Tibial artery (tissue), 4 donors: ENCODE results near the gene ACTG2.

Source experiments
- DNase-seq, 2 donors: peaks; one replicate each; pipeline ENCODE4 v3.0.0-alpha.2; 2019
- H3K27ac ChIP-seq, 2 donors: fragments of 200-600 bp; sonication (generic) in 1 of 2; 1 replicate in 1 of 2; 2 replicates in 1 of 2; pipeline ENCODE4 v1.5.1; 2018 to 2019; ENCODE audit warnings: mild to moderate bottlenecking in 1 of 2
- H3K27me3 ChIP-seq, 2 donors: fragments of 200-600 bp; sonication (generic) in 1 of 2; one replicate each; pipeline versions ENCODE4 v1.5.1 to v1.6.0; 2016 to 2019
- H3K36me3 ChIP-seq, 3 donors: fragments of 200-600 bp; sonication (generic) in 2 of 3; one replicate each; pipeline ENCODE4 v1.5.1; 2016 to 2019; ENCODE audit warnings: mild to moderate bottlenecking in 2 of 3
- H3K4me1 ChIP-seq, 4 donors: fragments of 200-600 bp; sonication (generic) in 2 of 4; 1 replicate in 3 of 4; 2 replicates in 1 of 4; pipeline ENCODE4 v1.5.1; 2016 to 2019
- H3K4me3 ChIP-seq, 2 donors: fragments of 200-600 bp; sonication (generic) in 1 of 2; 1 replicate in 1 of 2; 2 replicates in 1 of 2; pipeline ENCODE4 v1.5.1; 2018 to 2019; ENCODE audit warnings: mild to moderate bottlenecking in 2 of 2
- H3K9me3 ChIP-seq, 3 donors: fragments of 200-600 bp; sonication (generic) in 1 of 3; one replicate each; pipeline ENCODE4 v1.5.1; 2016 to 2019
- intact Hi-C: fragments of 100-400 bp; cut with DNase I; formaldehyde crosslinking; loops from one replicate; pipeline ENCODE4 v1.15.0; 2023; ENCODE audit warnings: low total_unique reads
- TF ChIP-seq, protein P1 (sequence below), 2 experiments: fragments of 200-600 bp in 1 of 2; fragments of 450-650 bp in 1 of 2; IDR thresholded peaks; one replicate each; pipeline ENCODE4 v1.5.1; 2017 to 2019; ENCODE audit warnings: antibody characterized with exemption in 2 of 2, mild to moderate bottlenecking in 1 of 2, moderate library complexity in 1 of 2

Gene ACTG2

DNA sequence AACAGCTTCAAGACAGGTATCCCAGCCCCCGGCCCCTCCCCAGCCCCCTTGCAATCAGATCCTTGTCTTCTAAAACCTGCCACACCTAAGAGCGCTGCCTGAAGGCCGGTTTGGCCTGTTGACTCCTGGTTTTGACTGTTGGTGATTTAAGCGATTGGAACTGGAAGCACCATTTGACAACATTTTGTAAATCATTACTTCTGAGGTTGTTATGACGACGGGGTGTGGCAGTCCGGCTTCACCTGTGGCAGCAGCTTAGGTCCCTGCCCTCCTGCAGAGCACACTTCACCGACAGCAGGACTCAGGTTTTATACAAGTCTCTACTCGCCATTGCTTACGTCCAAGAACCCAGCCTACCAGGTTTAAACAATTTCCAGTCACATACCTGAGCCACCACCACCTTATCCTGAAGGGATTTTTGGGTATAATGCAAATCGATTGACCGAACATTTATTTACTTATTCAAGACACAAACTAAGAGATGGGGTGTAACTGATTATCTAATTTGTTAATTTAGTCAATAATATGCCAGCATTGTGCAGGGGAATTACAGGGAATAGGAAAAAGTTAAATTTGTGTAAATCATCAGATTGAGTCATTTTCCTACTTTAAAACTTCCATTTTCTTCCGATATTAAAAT is 33.2 kb downstream of the ACTG2 start:
- intact Hi-C loops, result loop anchor here (5.0 to 10.0 kb wide), 2 partner anchors 76 to 101 kb away; partner anchors contain the start of gene STAMBP
- Histone ChIP-seq H3K9me3 (no peaks in the 10 kb centered on the region), H3K36me3 (no peaks in the 10 kb centered on the region), H3K27me3 (no peaks in the 10 kb centered on the region), H3K27ac (peak overlapping the region; percentile 93 to 95), H3K4me1 (peaks cover 0 to 40% (median 29%) of the 10 kb centered on the region in 4 donors), H3K4me3 (peak overlapping the region; percentile 75 to 82)
- DNase-seq, result no peak
- TF ChIP-seq, protein P1, sequence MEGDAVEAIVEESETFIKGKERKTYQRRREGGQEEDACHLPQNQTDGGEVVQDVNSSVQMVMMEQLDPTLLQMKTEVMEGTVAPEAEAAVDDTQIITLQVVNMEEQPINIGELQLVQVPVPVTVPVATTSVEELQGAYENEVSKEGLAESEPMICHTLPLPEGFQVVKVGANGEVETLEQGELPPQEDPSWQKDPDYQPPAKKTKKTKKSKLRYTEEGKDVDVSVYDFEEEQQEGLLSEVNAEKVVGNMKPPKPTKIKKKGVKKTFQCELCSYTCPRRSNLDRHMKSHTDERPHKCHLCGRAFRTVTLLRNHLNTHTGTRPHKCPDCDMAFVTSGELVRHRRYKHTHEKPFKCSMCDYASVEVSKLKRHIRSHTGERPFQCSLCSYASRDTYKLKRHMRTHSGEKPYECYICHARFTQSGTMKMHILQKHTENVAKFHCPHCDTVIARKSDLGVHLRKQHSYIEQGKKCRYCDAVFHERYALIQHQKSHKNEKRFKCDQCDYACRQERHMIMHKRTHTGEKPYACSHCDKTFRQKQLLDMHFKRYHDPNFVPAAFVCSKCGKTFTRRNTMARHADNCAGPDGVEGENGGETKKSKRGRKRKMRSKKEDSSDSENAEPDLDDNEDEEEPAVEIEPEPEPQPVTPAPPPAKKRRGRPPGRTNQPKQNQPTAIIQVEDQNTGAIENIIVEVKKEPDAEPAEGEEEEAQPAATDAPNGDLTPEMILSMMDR (IDR thresholded peaks at IDR 0.05), result no peak

DNA sequence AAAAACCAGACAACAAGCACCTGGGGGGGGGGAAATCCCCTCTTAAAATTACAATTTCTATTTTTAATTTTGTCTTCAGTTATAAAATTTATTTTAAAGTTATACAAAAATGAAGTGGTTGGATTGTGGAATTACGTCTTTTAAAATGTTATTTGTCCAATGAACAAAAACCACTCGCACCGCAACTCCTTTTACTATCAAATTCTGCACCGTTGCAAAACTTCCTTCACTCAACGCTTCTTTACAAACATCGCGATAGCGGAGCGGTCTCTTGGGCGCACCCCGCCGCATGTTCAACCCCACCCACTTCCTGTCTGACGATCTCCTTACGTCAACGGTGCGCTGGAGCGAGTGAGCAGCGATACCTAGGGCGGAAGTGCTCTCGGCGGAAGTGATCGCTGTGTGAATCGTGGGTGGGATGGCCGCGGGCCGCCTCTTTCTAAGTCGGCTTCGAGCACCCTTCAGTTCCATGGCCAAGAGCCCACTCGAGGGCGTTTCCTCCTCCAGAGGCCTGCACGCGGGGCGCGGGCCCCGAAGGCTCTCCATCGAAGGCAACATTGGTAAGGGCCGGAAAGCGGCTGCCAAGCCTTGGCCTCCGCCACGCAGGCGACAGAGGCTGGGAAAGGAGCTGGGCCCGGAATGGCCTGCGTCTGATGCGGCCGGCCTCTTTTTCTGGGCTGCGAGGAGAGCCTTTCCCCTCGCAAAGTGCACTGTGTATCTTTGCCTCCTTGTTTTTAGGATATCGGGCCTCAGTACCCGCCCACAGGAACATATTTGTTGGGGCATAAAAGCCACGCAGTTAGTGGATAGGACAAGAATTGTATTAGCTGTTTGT is 33.9 kb downstream of the ACTG2 start, which contains the start of gene DGUOK:
DGUOK (plus strand) TSS at position 388 of the 835 bp plus-strand sequence; CDS start at position 419, 31 bp downstream.
- intact Hi-C loops, result loop anchor here (5.0 to 10.0 kb wide), 2 partner anchors 76 to 102 kb away; partner anchors contain the start of gene STAMBP

DNA sequence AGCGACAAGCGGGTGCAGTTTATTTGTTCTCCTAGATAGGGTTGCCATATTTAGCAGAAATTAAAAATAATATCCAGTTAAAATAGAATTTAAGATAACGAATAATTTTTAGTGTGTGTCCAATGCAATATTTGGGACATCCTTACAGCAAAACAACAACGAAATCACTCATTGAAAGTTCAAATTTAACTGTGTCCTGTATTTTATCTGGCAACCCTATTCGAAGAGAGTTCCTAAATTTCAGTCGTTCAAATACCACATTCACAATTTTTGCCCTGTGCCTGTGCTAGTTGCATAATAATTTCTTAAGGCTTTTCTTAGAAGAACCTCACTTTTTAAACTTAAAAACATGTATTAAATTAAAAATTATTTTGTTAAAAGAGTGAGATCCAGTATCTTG is 34.5 kb downstream of the ACTG2 start:
- Histone ChIP-seq H3K27ac (peak overlapping the region; percentile 93 to 95), H3K9me3 (no peaks in the 10 kb centered on the region), H3K4me1 (peaks cover 0 to 52% (median 29%) of the 10 kb centered on the region in 4 donors), H3K27me3 (no peaks in the 10 kb centered on the region), H3K4me3 (peak overlapping the region; percentile 75 to 82), H3K36me3 (peaks cover 0 to 5% (median 0%) of the 10 kb centered on the region in 3 donors)
- no peak for DNase-seq
- TF ChIP-seq, protein P1 (IDR thresholded peaks at IDR 0.05), result no peak
- intact Hi-C loops, result loop anchor here (5.0 to 10.0 kb wide), 2 partner anchors 75 to 103 kb away; partner anchors contain the start of gene STAMBP

More for the DNA sequence above, 33.9 kb downstream of the ACTG2 start, which contains the start of gene DGUOK:
- no peaks in the 10 kb centered on the region for H3K27me3 ChIP-seq
- H3K27ac ChIP-seq, result peak within 1 kb of the TSS; percentile 93 to 95
- DNase-seq, result peak; percentile 99
- no peaks in the 10 kb centered on the region for H3K36me3 ChIP-seq
- TF ChIP-seq, protein P1 (IDR thresholded peaks at IDR 0.05), result no peak
- peak within 1 kb of the TSS; percentile 75 to 82 for H3K4me3 ChIP-seq
- peaks cover 0 to 48% (median 29%) of the 10 kb centered on the region in 4 donors for H3K4me1 ChIP-seq
- no peaks in the 10 kb centered on the region for H3K9me3 ChIP-seq

DNA sequence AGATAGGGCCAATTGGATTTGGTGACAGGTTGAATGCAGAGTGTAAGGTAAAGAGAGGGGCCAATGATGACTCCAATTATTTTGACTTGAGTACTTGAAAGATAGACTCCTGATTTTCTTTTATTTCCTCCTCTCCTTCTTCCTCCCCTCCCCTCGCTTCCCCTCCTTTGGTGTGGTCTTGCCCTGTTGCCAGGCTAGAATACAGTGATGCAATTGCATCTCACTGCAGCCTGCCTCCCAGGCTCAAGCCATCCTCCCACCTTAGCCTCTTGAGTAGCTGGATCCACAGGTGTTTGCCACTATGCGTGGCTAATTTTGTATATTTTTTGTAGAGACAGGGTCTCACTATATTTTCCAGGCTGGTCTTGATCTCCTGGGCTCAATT is 36.1 kb downstream of the ACTG2 start:
- no peaks in the 10 kb centered on the region for H3K9me3 ChIP-seq
- peaks cover 0 to 54% (median 29%) of the 10 kb centered on the region in 4 donors for H3K4me1 ChIP-seq
- no peaks in the 10 kb centered on the region for H3K27me3 ChIP-seq
- no peak overlapping the region for H3K4me3 ChIP-seq
- DNase-seq, result no peak
- H3K36me3 ChIP-seq, result peaks cover 0 to 8% (median 3%) of the 10 kb centered on the region in 3 donors
- TF ChIP-seq, protein P1 (IDR thresholded peaks at IDR 0.05), result no peak
- intact Hi-C loops, result loop anchor here (5.0 to 10.0 kb wide), 2 partner anchors 73 to 104 kb away; partner anchors contain the start of gene STAMBP
- H3K27ac ChIP-seq, result no peak overlapping the region

DNA sequence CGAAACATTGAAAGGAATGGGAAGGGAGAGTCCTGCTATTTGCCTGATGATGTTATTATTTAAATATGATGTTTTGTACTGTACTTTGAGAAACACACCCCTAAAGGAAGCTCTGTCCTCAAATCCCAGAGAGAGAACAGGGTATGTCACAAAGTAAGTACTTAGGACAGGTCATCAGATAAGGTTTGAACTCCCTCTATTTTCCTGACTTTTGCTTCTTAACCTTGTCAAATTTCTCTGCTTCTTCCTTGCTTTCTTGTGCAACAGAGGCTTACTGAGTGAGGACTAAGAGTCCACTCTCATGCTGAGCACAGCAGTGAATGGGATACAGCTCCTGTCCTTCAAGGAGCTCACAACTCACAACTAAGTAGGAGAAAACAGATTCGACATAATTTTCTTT is 37.6 kb downstream of the ACTG2 start:
- intact Hi-C loops, result loop anchor here (5.0 kb wide), 1 partner anchor 52 kb away; the partner anchor contains the start of gene TET3
- TF ChIP-seq, protein P1 (IDR thresholded peaks at IDR 0.05), result no peak
- peaks cover 0 to 59% (median 32%) of the 10 kb centered on the region in 4 donors for H3K4me1 ChIP-seq
- H3K4me3 ChIP-seq, result no peak overlapping the region
- peaks cover 0 to 8% (median 8%) of the 10 kb centered on the region in 3 donors for H3K36me3 ChIP-seq
- no peaks in the 10 kb centered on the region for H3K27me3 ChIP-seq
- DNase-seq, result no peak
- no peak overlapping the region for H3K27ac ChIP-seq
- H3K9me3 ChIP-seq, result no peaks in the 10 kb centered on the region
